IgD-negative memory B cell (primary cell): Measurements from ENCODE around the gene ACVR1. TPM values are rescaled to one million over a fixed set of nuclear protein-coding genes. Genes with fewer than 3 reads are reported as not detected.
A peak's percentile ranks its signal among the peaks of the same experiment; 100 is the strongest.
"Not testable (repeated sequence)": the region's sequence is repeated elsewhere in the genome, so short reads cannot be mapped to it uniquely, and the experiment has no call there.

Experiments used
- H3K27ac Mint-ChIP-seq, 3 donors: one replicate each; pipeline ENCODE4 v1.8.0; 2020 to 2022; ENCODE audit warnings: mild to moderate bottlenecking in 3 of 3, mixed read lengths in 3 of 3, moderate library complexity in 1 of 3
- H3K27me3 Mint-ChIP-seq: one replicate; pipeline ENCODE4 v1.8.0; 2021; ENCODE audit warnings: mixed read lengths
- H3K36me3 Mint-ChIP-seq: one replicate; pipeline ENCODE4 v1.8.0; 2020; ENCODE audit warnings: mild to moderate bottlenecking, mixed read lengths
- H3K4me1 Mint-ChIP-seq, 3 donors: one replicate each; pipeline ENCODE4 v1.8.0; 2020 to 2022; ENCODE audit warnings: mixed read lengths in 3 of 3, mild to moderate bottlenecking in 1 of 3
- H3K4me3 Mint-ChIP-seq, 4 donors: one replicate each; pipeline ENCODE4 v1.8.0; 2020 to 2022; ENCODE audit warnings: mild to moderate bottlenecking in 4 of 4, mixed read lengths in 4 of 4, moderate library complexity in 3 of 4
- H3K9me3 Mint-ChIP-seq, 3 donors: one replicate each; pipeline ENCODE4 v1.8.0; 2020 to 2021; ENCODE audit warnings: mixed read lengths in 3 of 3, mild to moderate bottlenecking in 1 of 3
- polyA plus RNA-seq: library from polyadenylated mRNA; unstranded; fragments of 300-500 nt; fragmentation: Illumina TruSeq; gene quantifications from one replicate; pipeline ENCODE4 v1.2.3, GENCODE V29; 2021

The ACVR1 gene
- polyA plus RNA-seq, 1 donor from 2014 or later: 2.7 TPM

GRCh38 chr2:157835006-157835405 lies 41.1 kb downstream of the ACVR1 start:
- H3K4me1 Mint-ChIP-seq: peaks cover 3 to 5% (median 3%) of the 10 kb centered on the region in 3 donors
- H3K27me3 Mint-ChIP-seq: no peaks in the 10 kb centered on the region
- H3K4me3 Mint-ChIP-seq: no peak overlapping the region
- no peak overlapping the region for H3K27ac Mint-ChIP-seq
- peaks cover 9% of the 10 kb centered on the region for H3K36me3 Mint-ChIP-seq
- H3K9me3 Mint-ChIP-seq: no peaks in the 10 kb centered on the region

GRCh38 chr2:157833721-157834120 lies 42.4 kb downstream of the ACVR1 start:
- no peaks in the 10 kb centered on the region for H3K9me3 Mint-ChIP-seq
- peak overlapping the region in 1 of 3 donors; percentile 13 for H3K27ac Mint-ChIP-seq
- H3K27me3 Mint-ChIP-seq: no peaks in the 10 kb centered on the region
- peaks cover 5% of the 10 kb centered on the region for H3K36me3 Mint-ChIP-seq
- peaks cover 0 to 3% (median 2%) of the 10 kb centered on the region in 3 donors for H3K4me1 Mint-ChIP-seq
- no peak overlapping the region for H3K4me3 Mint-ChIP-seq

GRCh38 chr2:157831573-157832315 lies 44.4 kb downstream of the ACVR1 start:
- Mint-ChIP-seq H3K9me3 (no peaks in the 10 kb centered on the region), H3K27me3 (no peaks in the 10 kb centered on the region), H3K36me3 (no peaks in the 10 kb centered on the region), H3K27ac (no peak overlapping the region), H3K4me1 (peaks cover 0 to 3% (median 2%) of the 10 kb centered on the region in 3 donors), H3K4me3 (no peak overlapping the region)

- Mint-ChIP-seq H3K9me3 (no peaks in the 10 kb centered on the region), H3K27me3 (no peaks in the 10 kb centered on the region), H3K36me3 (peaks cover 1% of the 10 kb centered on the region), H3K27ac (no peak overlapping the region), H3K4me1 (peaks cover 0 to 3% (median 2%) of the 10 kb centered on the region in 3 donors), H3K4me3 (no peak overlapping the region)
Measured at GRCh38 chr2:157830696-157831570, 45.2 kb downstream of the ACVR1 start.

DNA sequence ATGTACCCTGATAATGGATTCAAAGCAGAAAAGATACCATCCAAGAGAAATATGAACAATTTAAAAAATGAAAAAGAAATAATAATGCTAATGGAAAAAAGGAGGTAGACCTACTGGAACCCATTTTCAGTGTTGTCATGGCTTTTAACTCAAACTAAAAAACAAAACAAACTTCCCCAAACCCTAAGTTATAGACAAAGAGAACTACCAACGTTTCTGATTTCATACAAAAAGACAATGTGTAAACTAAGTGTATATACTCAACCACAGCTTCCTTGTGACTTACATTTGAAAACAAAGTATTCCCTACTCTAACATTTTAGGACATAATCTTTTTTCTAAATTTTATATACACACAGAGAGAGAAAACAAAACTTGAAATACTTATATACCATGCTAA lies 45.9 kb downstream of the ACVR1 start:
- Mint-ChIP-seq H3K4me3 (no peak overlapping the region), H3K27me3 (no peaks in the 10 kb centered on the region), H3K36me3 (peaks cover 2% of the 10 kb centered on the region), H3K27ac (no peak overlapping the region), H3K9me3 (no peaks in the 10 kb centered on the region), H3K4me1 (peaks cover 0 to 3% (median 2%) of the 10 kb centered on the region in 3 donors)

DNA sequence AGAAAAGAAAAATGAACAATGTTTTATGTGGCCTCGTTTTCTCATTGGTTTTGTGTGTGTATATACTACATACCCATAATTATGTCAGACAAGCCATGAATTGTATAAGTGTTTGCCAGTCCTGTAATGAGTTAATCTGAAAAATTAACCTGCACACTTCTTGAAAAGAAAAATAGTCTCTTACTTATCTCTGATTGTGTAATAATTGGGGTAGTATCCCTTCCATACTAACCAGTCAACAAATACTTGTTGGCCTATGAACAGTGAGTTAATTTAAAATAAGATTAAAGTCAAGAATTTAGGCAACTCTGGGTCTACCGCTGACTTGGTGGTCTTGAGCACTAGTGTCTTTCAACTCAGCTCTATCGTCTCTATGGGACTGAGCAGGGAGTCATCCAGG lies 48.8 kb downstream of the ACVR1 start:
- no peaks in the 10 kb centered on the region for H3K27me3 Mint-ChIP-seq

DNA sequence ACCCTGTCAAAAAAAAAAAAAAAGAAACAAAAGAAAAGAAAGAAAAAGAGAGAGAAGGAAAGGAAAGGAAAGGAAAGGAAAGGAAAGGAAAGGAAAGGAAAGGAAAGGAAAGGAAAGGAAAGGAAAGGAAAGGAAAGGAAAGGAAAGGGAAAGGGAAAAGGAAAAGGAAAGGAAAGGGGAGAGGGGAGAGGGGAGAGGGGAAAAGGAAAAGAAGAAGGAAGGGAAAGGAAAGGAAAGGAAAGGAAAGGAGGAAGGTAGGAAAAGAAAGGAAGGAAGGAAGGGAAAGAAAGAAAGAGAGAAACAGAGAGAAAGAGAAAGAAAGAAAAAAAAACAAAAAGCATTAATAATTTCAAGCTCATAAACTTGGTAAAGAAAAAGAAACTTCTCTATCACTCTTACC lies 49.5 kb downstream of the ACVR1 start:
- not testable (repeated sequence) for H3K27me3 Mint-ChIP-seq, H3K4me3 Mint-ChIP-seq, H3K4me1 Mint-ChIP-seq, H3K9me3 Mint-ChIP-seq, H3K36me3 Mint-ChIP-seq
- H3K27ac Mint-ChIP-seq: peak overlapping the region in 1 of 3 donors; percentile 90

More for the DNA sequence above, 48.8 kb downstream of the ACVR1 start:
- Mint-ChIP-seq H3K4me1 (peaks cover 0 to 3% (median 0%) of the 10 kb centered on the region in 3 donors), H3K36me3 (peaks cover 5% of the 10 kb centered on the region), H3K27ac (no peak overlapping the region), H3K9me3 (no peaks in the 10 kb centered on the region), H3K4me3 (no peak overlapping the region)

DNA sequence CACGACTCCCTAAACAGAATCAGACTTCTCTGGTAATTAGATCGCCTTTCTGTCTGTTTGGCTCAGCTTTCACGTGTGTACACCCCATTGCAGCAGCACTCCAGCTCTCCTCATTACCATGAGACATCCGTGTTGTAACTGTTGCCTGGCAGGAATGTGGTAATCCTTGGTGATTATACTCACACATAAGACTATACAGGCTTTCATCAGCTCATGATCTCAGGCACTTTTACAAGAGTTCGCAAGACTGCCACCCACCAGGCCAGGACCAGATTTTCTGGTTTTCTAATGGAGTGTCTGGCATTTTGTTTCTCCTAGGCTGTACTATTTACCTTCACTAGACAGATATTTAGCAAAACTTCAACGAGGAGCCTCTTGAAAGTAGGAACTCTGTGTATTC lies 50.2 kb downstream of the ACVR1 start:
- Mint-ChIP-seq H3K27me3 (no peaks in the 10 kb centered on the region), H3K9me3 (no peaks in the 10 kb centered on the region), H3K4me1 (peaks cover 0 to 3% (median 0%) of the 10 kb centered on the region in 3 donors), H3K36me3 (peaks cover 5% of the 10 kb centered on the region), H3K27ac (no peak overlapping the region), H3K4me3 (no peak overlapping the region)

GRCh38 chr2:157822993-157823392 lies 53.1 kb downstream of the ACVR1 start:
- H3K27me3 Mint-ChIP-seq: no peaks in the 10 kb centered on the region
- H3K27ac Mint-ChIP-seq: no peak overlapping the region
- no peaks in the 10 kb centered on the region for H3K9me3 Mint-ChIP-seq
- H3K4me1 Mint-ChIP-seq: no peaks in the 10 kb centered on the region
- H3K36me3 Mint-ChIP-seq: peaks cover 8% of the 10 kb centered on the region
- H3K4me3 Mint-ChIP-seq: no peak overlapping the region

DNA sequence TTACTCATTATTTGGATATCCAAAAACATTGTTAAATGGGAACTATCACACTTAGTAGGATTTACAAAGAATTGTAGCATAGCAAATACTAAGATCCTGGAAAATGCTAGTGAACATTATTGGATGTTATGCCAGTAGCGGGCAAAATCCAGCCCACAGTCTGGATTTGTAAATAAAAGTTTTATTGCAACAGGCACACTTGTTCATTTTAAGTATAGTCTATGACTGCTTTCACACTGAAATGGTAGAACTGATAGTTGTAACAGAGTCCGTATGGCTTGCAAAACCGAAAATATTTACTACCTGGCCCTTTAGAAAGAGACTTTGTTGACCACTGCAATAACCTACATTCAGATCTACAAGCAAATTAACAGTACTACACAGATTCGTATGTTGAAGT lies 53.6 kb downstream of the ACVR1 start:
- no peak overlapping the region for H3K27ac Mint-ChIP-seq
- H3K27me3 Mint-ChIP-seq: no peaks in the 10 kb centered on the region
- H3K9me3 Mint-ChIP-seq: no peaks in the 10 kb centered on the region
- H3K4me1 Mint-ChIP-seq: no peaks in the 10 kb centered on the region
- no peak overlapping the region for H3K4me3 Mint-ChIP-seq
- peaks cover 8% of the 10 kb centered on the region for H3K36me3 Mint-ChIP-seq

DNA sequence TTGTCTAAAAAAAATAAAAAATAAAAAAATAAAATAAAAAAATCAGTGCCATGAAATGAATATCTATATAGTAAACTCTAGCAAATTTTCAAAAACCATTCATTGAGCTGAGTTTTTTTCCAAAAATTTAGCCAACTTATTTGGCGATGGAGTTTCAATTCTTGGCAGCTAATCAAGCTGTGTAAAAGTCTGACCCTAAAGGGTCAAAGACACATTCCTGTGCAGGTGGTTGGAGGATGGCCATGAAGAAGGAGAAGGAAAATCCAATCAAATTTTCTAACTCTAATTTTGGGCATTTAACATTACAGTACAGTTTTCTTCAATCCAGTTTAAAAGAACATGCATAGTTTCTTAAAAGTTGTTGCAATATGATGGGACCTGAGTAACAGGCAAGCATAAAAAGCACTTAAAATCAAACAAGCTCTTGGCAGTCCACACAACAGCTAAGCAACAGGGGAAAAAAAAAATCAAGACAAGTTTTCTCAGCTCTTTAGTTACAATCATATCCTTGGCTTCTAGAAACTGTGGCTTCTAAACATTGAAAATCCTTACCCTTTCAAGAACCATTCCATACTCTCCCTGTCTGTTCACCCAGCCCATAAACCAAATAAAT lies 54.5 kb downstream of the ACVR1 start:
- Mint-ChIP-seq H3K4me1 (peaks cover 0 to 2% (median 0%) of the 10 kb centered on the region in 3 donors), H3K27me3 (no peaks in the 10 kb centered on the region), H3K4me3 (no peak overlapping the region), H3K27ac (no peak overlapping the region), H3K9me3 (no peaks in the 10 kb centered on the region), H3K36me3 (peaks cover 13% of the 10 kb centered on the region)

DNA sequence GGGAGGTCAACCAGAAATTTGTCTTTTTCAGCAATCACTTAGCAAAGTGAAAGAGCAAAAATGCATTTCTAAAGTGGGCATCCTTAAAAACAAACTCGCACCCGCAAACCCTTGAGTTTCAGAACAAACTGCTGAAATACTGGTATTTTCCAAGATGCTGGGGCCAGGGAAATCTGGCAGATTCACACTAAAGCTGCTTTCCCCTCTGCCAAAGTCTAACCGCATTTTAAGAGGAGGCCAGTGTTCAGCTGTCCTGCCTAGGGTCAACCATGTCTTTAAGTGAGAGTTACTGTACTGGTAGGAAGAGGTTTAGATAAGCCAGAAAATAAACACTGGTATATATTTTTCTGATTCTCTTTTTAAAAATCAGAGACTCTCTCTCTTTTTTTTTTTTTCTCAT lies 55.9 kb downstream of the ACVR1 start:
- H3K9me3 Mint-ChIP-seq: no peaks in the 10 kb centered on the region
- no peak overlapping the region for H3K4me3 Mint-ChIP-seq
- peaks cover 11% of the 10 kb centered on the region for H3K36me3 Mint-ChIP-seq
- H3K27ac Mint-ChIP-seq: peak overlapping the region in 1 of 3 donors; percentile 1
- H3K4me1 Mint-ChIP-seq: peaks cover 0 to 2% (median 0%) of the 10 kb centered on the region in 3 donors
- no peaks in the 10 kb centered on the region for H3K27me3 Mint-ChIP-seq

GRCh38 chr2:157819761-157820160 lies 56.4 kb downstream of the ACVR1 start:
- no peak overlapping the region for H3K4me3 Mint-ChIP-seq
- peaks cover 0 to 2% (median 0%) of the 10 kb centered on the region in 3 donors for H3K4me1 Mint-ChIP-seq
- H3K27me3 Mint-ChIP-seq: no peaks in the 10 kb centered on the region
- H3K9me3 Mint-ChIP-seq: no peaks in the 10 kb centered on the region
- peaks cover 11% of the 10 kb centered on the region for H3K36me3 Mint-ChIP-seq
- H3K27ac Mint-ChIP-seq: no peak overlapping the region

- Mint-ChIP-seq H3K4me1 (peaks cover 0 to 2% (median 0%) of the 10 kb centered on the region in 3 donors), H3K4me3 (no peak overlapping the region), H3K36me3 (peaks cover 15% of the 10 kb centered on the region), H3K9me3 (no peaks in the 10 kb centered on the region), H3K27ac (no peak overlapping the region), H3K27me3 (no peaks in the 10 kb centered on the region)
Measured at GRCh38 chr2:157818227-157818626, 57.9 kb downstream of the ACVR1 start.

GRCh38 chr2:157815421-157815820 lies 60.7 kb downstream of the ACVR1 start:
- H3K36me3 Mint-ChIP-seq: peaks cover 15% of the 10 kb centered on the region
- no peak overlapping the region for H3K27ac Mint-ChIP-seq
- no peak overlapping the region for H3K4me3 Mint-ChIP-seq
- peaks cover 0 to 2% (median 1%) of the 10 kb centered on the region in 3 donors for H3K4me1 Mint-ChIP-seq
- no peaks in the 10 kb centered on the region for H3K9me3 Mint-ChIP-seq
- H3K27me3 Mint-ChIP-seq: no peaks in the 10 kb centered on the region
